ENCODE results near the gene RUBCN. TPM values are rescaled to one million over a fixed set of nuclear protein-coding genes. Genes with fewer than 3 reads are reported as not detected.
"Not testable (repeated sequence)": the region's sequence is repeated elsewhere in the genome, so short reads cannot be mapped to it uniquely, and the experiment has no call there.

The RUBCN gene
- total and polyA plus RNA-seq, 10 of the 15 experiments (the other 5 are each of a cell fraction or from before 2014, with no cell fraction given) = 15.5 to 79.9 (median 40.4) TPM

DNA sequence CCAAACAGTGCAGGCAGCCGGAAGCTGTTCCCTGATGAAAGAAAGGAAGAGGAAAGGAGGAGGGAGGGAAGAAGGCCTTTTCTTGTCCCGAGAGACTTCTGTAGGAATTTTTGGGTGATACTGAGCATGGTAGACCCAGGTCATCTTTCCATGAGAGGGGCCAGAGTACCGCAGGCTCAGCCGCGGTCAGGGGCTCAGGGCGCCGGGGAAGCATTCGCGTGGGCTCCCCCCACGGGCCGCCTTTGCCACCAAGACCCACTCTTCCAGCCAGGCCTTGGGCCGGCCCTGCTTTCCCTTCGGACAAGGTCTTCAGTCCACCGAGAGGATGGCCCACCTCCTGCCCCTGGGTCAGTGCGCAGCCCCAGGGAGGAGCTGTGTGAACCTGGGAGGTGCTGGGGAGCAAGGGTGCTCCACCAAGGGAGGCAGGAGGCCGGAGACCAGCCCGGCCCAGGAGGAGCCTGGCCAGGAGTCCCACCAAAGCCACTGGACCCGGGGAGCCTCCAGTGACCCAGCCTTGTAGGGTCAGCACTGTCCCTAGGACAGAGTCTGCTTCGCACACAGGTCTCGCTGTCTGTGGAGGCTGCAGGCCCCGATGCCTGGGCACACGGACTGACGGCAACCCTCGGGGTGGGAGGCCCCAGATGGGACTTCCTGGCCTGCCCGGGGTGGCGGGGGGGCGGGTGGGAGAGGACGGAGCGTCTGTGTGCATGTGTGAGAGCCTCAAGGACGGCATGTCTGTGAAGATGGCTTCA lies 79.0 kb downstream of the RUBCN start:
- RAD21 ChIA-PET (ENCODE audit: unreplicated experiment); CTCF ChIA-PET; H3K4me1 ChIP-seq (ENCODE audit: control insufficient read depth, insufficient read depth, low read length); FAIRE-seq; H3K9ac ChIP-seq (ENCODE audit: control insufficient read depth, insufficient read depth, low read length); H3K79me2 ChIP-seq (ENCODE audit: control insufficient read depth, insufficient read depth, low read length); ATAC-seq; H3K4me2 ChIP-seq (ENCODE audit: control insufficient read depth, insufficient read depth); H3K4me3 ChIP-seq; POLR2A ChIA-PET; H3K9me3 ChIP-seq (replicated peaks; ENCODE audit: control insufficient read depth, insufficient read depth, low read length); SMC1A ChIA-PET (ENCODE audit: uncharacterized antibody, unreplicated experiment); H3K27ac ChIP-seq (ENCODE audit: control insufficient read depth, insufficient read depth); in situ Hi-C loops (cut with MboI); DNase-seq (ENCODE audit: low read depth, low spot score); H3K27me3 ChIP-seq (replicated peaks in 1 of 2; ENCODE audit: control insufficient read depth in 2 of 2, insufficient read depth in 2 of 2, low read length in 1 of 2); H4K20me1 ChIP-seq (ENCODE audit: control insufficient read depth, insufficient read depth); H3K36me3 ChIP-seq (ENCODE audit: control insufficient read depth in 2 of 2, insufficient read depth in 2 of 2, low read length in 1 of 2); H2AFZ ChIP-seq (ENCODE audit: control insufficient read depth, low read depth, low read length); BruUV-seq (replicated peaks); intact Hi-C loops (cut with micrococcal nuclease; ENCODE audit: unreplicated experiment): not testable (repeated sequence)
- 91% methylated on average over 20 of the region's 30 CpGs for WGBS (ENCODE audit: insufficient coverage, insufficient replicate concordance, low lambda C conversion rate, missing lambda C conversion rate)

DNA sequence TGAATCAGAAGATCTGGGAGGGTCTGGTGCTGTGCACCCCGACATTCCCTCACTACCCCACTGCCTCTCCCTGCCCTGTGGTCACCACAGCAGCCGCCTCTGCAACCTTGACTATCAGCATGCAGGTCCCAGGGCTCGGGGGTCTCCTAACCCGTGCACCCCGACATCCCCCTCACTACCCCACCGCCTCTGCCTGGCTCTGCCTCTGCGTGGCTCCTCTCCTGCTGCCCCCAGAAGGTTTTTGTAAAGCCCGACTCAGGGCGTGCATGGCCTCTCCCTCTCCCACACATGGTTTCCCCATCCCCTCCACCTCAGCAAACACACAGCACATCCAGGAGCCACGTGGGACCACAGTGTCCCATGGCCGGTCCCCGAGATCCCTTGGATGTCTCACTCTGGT lies 79.7 kb downstream of the RUBCN start:
- POLR2A ChIA-PET; H3K27me3 ChIP-seq (replicated peaks in 1 of 2; ENCODE audit: control insufficient read depth in 2 of 2, insufficient read depth in 2 of 2, low read length in 1 of 2); H3K9me3 ChIP-seq (replicated peaks; ENCODE audit: control insufficient read depth, insufficient read depth, low read length); H2AFZ ChIP-seq (ENCODE audit: control insufficient read depth, low read depth, low read length); in situ Hi-C loops (cut with MboI); intact Hi-C loops (cut with micrococcal nuclease; ENCODE audit: unreplicated experiment); H3K4me1 ChIP-seq (ENCODE audit: control insufficient read depth, insufficient read depth, low read length); H4K20me1 ChIP-seq (ENCODE audit: control insufficient read depth, insufficient read depth); H3K27ac ChIP-seq (ENCODE audit: control insufficient read depth, insufficient read depth); H3K9ac ChIP-seq (ENCODE audit: control insufficient read depth, insufficient read depth, low read length); H3K4me3 ChIP-seq; H3K79me2 ChIP-seq (ENCODE audit: control insufficient read depth, insufficient read depth, low read length); H3K36me3 ChIP-seq (ENCODE audit: control insufficient read depth in 2 of 2, insufficient read depth in 2 of 2, low read length in 1 of 2); BruUV-seq (replicated peaks); ATAC-seq; SMC1A ChIA-PET (ENCODE audit: uncharacterized antibody, unreplicated experiment); RAD21 ChIA-PET (ENCODE audit: unreplicated experiment); DNase-seq (ENCODE audit: low read depth, low spot score); FAIRE-seq; H3K4me2 ChIP-seq (ENCODE audit: control insufficient read depth, insufficient read depth); CTCF ChIA-PET: not testable (repeated sequence)
- 31% methylated on average over 7 of the region's 12 CpGs for WGBS (ENCODE audit: insufficient coverage, insufficient replicate concordance, low lambda C conversion rate, missing lambda C conversion rate)

All from GM12878 (cell line).